Naive B cell (primary cell): Measurements from ENCODE around the gene ATRNL1. TPM values are rescaled to one million over a fixed set of nuclear protein-coding genes. Genes with fewer than 3 reads are reported as not detected.

Source experiments
- ATAC-seq, 2 donors: fragments of 150-1000 bp; cut with Tn5 transposase; 2 replicates each; pipeline ENCODE4 v1.10.0; 2021; ENCODE audit warnings: low read depth in 2 of 2, mild to moderate bottlenecking in 2 of 2, moderate library complexity in 2 of 2
- DNase-seq: peaks from one replicate; pipeline ENCODE4 v3.0.0; 2022
- H3K27ac Mint-ChIP-seq, 6 donors: one replicate each; pipeline ENCODE4 v1.8.0; 2020 to 2022; ENCODE audit warnings: mild to moderate bottlenecking in 6 of 6, mixed read lengths in 6 of 6, moderate library complexity in 5 of 6, inconsistent platforms in 2 of 6
- H3K27me3 Mint-ChIP-seq, 3 donors: one replicate each; pipeline ENCODE4 v1.8.0; 2021 to 2022; ENCODE audit warnings: mixed read lengths in 3 of 3, mild to moderate bottlenecking in 1 of 3
- H3K36me3 Mint-ChIP-seq, 2 donors: one replicate each; pipeline ENCODE4 v1.8.0; 2020 to 2022; ENCODE audit warnings: mixed read lengths in 2 of 2, inconsistent platforms in 1 of 2, mild to moderate bottlenecking in 1 of 2
- H3K4me1 Mint-ChIP-seq, 3 donors: one replicate each; pipeline ENCODE4 v1.8.0; 2020 to 2022; ENCODE audit warnings: mixed read lengths in 3 of 3, inconsistent platforms in 1 of 3, mild to moderate bottlenecking in 1 of 3, moderate library complexity in 1 of 3
- H3K4me3 Mint-ChIP-seq, 8 donors: one replicate each; pipeline ENCODE4 v1.8.0; 2020 to 2022; ENCODE audit warnings: mild to moderate bottlenecking in 8 of 8, mixed read lengths in 8 of 8, moderate library complexity in 8 of 8, inconsistent platforms in 2 of 8
- H3K9me3 Mint-ChIP-seq, 7 donors: one replicate each; pipeline ENCODE4 v1.8.0; 2020 to 2022; ENCODE audit warnings: mixed read lengths in 7 of 7, mild to moderate bottlenecking in 5 of 7, inconsistent platforms in 2 of 7, moderate library complexity in 1 of 7
- polyA plus RNA-seq, 6 donors: library from polyadenylated mRNA; unstranded; fragments of 300-500 nt; fragmentation: Illumina TruSeq; gene quantifications; one replicate each; pipeline ENCODE4 v1.2.3, GENCODE V29; 2021; ENCODE audit warnings: low read depth in 6 of 6

Gene ATRNL1
- polyA plus RNA-seq, 6 donors from 2014 or later: 0.03 to 1.7 (median 0.49) TPM; not detected in 2

DNA sequence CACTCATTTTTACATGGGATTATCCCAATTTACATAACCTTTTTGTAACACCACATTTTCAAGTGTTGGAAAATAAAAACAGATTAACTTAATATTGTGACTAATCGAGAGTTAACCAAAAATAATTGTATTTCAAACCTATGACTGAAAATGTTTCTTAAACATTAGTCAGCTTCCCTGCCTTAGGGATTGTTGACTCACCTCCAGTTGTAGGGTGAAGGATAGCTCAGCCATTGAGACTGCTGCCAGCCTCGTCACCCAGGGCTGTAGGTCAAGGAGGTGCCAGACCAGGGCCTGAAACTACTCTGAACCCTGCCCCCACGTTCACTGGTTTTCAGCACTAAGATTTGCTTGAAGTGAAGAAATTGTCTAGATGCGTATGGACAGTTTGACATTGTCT is 828.6 kb downstream of the ATRNL1 start:
- Mint-ChIP-seq H3K9me3 (peaks cover 0 to 14% (median 2%) of the 10 kb centered on the region in 7 donors), H3K36me3 (no peaks in the 10 kb centered on the region), H3K4me3 (no peak overlapping the region), H3K4me1 (no peaks in the 10 kb centered on the region), H3K27ac (no peak overlapping the region), H3K27me3 (no peaks in the 10 kb centered on the region)
- no peak for DNase-seq
- no peak for ATAC-seq

DNA sequence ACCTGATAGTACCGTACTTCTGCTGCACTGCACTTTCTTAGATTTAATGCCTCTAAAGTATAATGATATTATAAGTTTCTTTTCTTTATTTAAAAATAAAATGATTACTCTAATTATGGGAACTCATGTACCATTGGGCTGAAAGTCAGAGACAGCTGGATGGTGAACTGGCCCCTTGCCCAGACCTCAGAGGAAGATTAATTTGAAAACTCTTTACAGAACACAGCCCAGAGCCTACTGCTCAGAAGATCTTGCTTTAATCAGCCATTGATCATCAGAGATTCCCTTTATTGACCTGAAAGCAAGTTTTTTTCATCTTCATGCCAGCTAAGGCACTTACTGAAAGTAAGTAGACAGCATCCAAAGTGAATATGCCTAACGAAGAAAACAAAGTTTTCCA is 838.1 kb downstream of the ATRNL1 start:
- DNase-seq (no peak), ATAC-seq (no peak)
- Mint-ChIP-seq H3K27ac (no peak overlapping the region), H3K4me3 (no peak overlapping the region), H3K36me3 (no peaks in the 10 kb centered on the region), H3K4me1 (no peaks in the 10 kb centered on the region), H3K27me3 (no peaks in the 10 kb centered on the region), H3K9me3 (peaks cover 0 to 5% (median 0%) of the 10 kb centered on the region in 7 donors)

DNA sequence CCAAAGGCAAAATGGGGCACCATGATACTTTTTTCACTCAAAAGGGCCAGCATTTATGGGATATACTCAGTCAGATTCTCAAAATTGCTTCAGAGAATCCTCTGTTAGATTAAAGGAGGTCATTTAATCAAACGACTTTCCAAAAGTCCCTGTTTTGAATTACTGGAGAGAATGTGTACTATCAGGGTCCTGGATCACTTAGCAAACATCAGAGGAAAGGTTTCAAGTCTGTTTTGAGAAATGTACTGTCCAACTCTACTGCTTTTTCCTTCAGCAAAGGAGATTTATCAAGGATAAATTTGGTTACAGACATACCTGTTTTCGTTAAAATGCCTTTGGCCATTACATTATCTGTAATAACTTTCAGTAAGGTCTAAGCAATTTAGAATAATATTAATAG is 838.9 kb downstream of the ATRNL1 start:
- H3K4me1 Mint-ChIP-seq: no peaks in the 10 kb centered on the region
- no peak overlapping the region for H3K27ac Mint-ChIP-seq
- no peak overlapping the region for H3K4me3 Mint-ChIP-seq
- DNase-seq: no peak
- no peak for ATAC-seq
- no peaks in the 10 kb centered on the region for H3K27me3 Mint-ChIP-seq
- H3K36me3 Mint-ChIP-seq: no peaks in the 10 kb centered on the region
- peaks cover 0 to 4% (median 0%) of the 10 kb centered on the region in 7 donors for H3K9me3 Mint-ChIP-seq

DNA sequence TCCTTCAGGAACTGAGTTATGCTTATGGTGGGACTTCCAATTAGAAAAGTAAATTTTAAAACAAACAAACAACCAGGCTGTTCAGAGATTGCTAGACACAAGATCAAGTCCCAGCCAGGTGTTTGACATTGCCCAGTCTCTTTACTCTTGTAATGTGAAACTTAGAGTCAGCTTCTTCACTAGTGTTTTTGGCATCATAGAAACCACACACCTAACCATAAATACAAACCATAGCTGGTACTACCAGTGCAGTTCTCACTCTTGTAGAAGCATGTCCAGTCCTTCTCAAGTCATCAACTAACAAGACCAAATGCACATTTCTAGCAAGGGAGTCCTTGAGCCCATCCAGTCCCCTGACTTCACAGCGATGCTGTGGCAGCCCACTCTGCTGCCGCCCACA is 839.9 kb downstream of the ATRNL1 start:
- peaks cover 0 to 4% (median 0%) of the 10 kb centered on the region in 7 donors for H3K9me3 Mint-ChIP-seq
- ATAC-seq (no peak), DNase-seq (no peak)
- no peaks in the 10 kb centered on the region for H3K27me3 Mint-ChIP-seq
- no peaks in the 10 kb centered on the region for H3K4me1 Mint-ChIP-seq
- H3K27ac Mint-ChIP-seq: no peak overlapping the region
- no peak overlapping the region for H3K4me3 Mint-ChIP-seq
- no peaks in the 10 kb centered on the region for H3K36me3 Mint-ChIP-seq

DNA sequence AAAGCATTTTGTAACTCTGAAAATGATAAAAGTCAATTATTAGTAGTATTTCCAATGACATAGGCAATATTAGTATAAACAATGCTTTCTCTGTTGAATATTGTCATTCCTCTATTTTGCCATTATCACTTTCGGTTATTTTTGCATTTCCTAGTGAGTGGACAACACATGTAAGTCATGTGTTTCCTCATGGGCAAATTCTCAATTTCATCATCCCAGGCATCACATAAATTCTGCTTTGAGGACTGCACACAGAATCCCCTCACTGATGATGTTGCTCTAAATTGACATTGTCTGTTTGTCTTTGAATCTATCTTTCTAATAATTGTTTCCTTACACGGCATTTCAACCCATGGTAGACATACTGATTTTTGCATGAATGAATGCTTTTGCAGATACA is 842.6 kb downstream of the ATRNL1 start:
- no peak for DNase-seq
- H3K27ac Mint-ChIP-seq: no peak overlapping the region
- H3K27me3 Mint-ChIP-seq: no peaks in the 10 kb centered on the region
- no peaks in the 10 kb centered on the region for H3K4me1 Mint-ChIP-seq
- H3K36me3 Mint-ChIP-seq: no peaks in the 10 kb centered on the region
- no peak overlapping the region for H3K4me3 Mint-ChIP-seq
- ATAC-seq: no peak
- peaks cover 0 to 4% (median 0%) of the 10 kb centered on the region in 7 donors for H3K9me3 Mint-ChIP-seq

DNA sequence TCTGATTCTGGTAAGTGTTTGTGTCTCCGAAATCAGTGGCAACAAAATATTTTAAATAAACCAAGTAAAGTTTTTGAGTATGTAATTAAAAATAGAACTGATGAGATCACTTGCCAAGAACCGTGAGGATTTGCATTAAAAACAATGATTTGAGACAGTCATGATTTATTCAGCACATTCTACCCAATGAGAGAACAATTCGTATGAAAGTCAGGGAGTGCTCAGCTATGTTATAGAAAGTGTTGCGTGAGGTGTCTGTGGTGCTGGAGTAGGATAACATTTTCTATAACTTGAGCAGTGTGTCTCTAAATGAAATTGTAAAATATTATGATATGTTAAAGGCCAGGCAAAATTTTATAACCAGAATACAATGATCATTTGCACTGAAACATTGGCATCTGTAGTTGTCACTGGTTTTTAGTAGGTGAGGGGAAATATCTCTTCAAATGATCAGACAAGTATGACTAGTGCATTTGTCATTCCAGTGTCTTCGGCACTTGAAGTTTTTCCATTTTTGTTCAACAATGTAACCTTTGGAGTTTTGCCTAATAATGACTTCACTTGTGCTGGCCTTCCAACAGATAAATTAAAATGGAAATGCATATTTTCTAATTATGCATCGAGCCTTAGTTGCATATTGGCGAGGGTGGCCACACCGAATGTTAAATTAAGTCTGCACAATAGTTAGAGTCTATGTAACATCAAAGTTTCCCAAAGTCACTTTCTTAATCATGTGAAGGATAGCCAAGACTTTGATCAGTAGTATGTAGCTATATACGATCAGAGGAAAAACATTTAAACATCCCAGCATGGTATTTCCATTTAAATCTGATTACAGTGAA is 844.0 kb downstream of the ATRNL1 start:
- no peak for ATAC-seq
- Mint-ChIP-seq H3K9me3 (peaks cover 0 to 4% (median 0%) of the 10 kb centered on the region in 7 donors), H3K4me3 (no peak overlapping the region), H3K4me1 (no peaks in the 10 kb centered on the region), H3K27me3 (no peaks in the 10 kb centered on the region), H3K27ac (no peak overlapping the region), H3K36me3 (no peaks in the 10 kb centered on the region)
- DNase-seq: no peak

DNA sequence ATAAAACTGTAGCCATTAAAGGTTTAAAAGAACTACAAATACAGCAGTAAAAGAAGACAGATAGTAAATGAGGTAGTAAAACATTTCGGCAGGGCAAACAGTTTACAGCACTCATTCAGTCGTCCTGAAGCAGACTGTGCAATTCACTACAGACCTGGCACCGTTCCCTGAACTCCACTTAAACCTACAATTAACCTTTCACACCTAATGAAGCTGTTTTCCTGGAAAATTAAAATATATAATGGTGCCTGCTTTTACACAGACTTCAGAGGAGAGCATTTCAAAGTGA is 844.5 kb downstream of the ATRNL1 start:
- no peak for DNase-seq
- H3K4me3 Mint-ChIP-seq: no peak overlapping the region
- no peak overlapping the region for H3K27ac Mint-ChIP-seq
- H3K9me3 Mint-ChIP-seq: peaks cover 0 to 4% (median 0%) of the 10 kb centered on the region in 7 donors
- no peaks in the 10 kb centered on the region for H3K36me3 Mint-ChIP-seq
- no peaks in the 10 kb centered on the region for H3K4me1 Mint-ChIP-seq
- H3K27me3 Mint-ChIP-seq: no peaks in the 10 kb centered on the region
- no peak for ATAC-seq

DNA sequence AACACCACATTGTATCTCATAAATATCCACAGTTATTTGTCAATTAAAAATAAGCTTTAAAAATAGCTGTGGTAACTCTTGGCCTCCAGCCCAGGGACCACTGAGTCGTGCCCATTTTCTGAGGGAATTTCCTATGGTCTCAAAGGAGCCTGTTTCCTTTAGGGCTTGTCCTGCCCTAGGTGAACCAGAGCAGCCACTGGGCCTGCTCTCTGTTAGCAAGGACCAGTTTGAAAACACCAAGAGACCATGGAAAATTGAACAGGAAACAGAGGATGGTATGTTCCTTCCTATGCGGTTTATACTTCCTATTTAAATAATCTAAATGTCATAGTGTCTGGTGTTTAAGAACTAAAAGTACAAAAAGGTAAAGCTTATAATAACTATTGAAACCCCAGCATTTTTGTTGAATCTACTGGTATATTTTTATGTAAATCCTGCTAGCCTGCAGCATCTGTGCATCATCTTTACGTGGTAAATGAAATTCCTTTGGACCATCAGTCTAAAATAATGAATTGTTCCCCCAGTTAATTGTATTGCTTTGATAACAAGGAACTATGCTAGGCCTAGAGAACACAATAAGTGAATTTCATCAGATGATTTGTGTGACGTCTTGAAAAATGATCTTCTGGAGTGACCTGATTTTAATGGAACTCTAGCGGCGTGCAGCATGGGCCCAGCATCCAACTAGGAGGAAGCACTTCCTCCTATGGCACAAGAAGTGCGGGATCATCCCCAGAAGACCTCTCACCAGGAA is 846.1 kb downstream of the ATRNL1 start:
- Mint-ChIP-seq H3K27me3 (no peaks in the 10 kb centered on the region), H3K36me3 (no peaks in the 10 kb centered on the region), H3K27ac (no peak overlapping the region), H3K4me3 (no peak overlapping the region), H3K4me1 (no peaks in the 10 kb centered on the region), H3K9me3 (peaks cover 0 to 4% (median 0%) of the 10 kb centered on the region in 7 donors)
- no peak for ATAC-seq
- no peak for DNase-seq

DNA sequence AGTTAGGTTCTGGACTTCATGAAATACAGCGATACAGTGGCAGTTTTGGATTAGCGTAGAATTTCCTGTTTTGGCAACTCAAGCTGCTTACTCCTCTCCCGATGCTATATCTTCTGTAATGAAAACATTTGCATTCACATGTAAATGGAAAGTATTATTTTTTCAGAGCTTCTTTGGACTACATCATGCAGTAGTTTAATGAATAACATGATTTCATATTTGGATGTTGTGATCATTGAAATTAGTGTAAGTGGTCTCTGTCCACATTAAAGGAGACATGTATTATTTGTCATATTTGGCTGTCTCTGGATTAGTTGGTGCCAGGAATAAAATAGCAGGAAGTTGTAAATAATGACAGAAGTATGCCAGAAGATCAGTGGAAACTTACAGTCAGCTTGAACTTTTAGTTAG is 848.2 kb downstream of the ATRNL1 start:
- Mint-ChIP-seq H3K27ac (no peak overlapping the region), H3K4me1 (no peaks in the 10 kb centered on the region), H3K9me3 (peaks cover 0 to 2% (median 0%) of the 10 kb centered on the region in 7 donors), H3K4me3 (no peak overlapping the region), H3K36me3 (no peaks in the 10 kb centered on the region), H3K27me3 (no peaks in the 10 kb centered on the region)
- DNase-seq: no peak
- no peak for ATAC-seq

DNA sequence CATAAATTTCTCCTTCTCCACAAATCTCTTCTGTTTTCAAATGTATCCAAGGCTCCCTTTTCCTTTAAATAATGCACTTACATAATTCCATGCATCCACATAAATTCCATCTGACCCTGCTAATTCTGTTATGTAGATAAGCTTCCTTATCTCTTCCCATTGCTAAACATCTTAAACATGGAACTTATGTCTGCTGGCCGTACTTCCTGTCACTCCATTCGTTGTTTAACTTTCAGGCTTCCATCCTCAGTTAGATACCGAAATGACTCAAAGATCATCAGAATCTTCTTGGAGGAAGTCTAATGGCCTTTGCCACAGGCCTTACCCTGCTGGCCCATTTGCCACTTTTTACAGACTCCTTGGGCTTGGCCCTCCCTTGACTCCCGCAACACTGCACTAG is 848.9 kb downstream of the ATRNL1 start:
- Mint-ChIP-seq H3K36me3 (no peaks in the 10 kb centered on the region), H3K27me3 (no peaks in the 10 kb centered on the region), H3K4me1 (no peaks in the 10 kb centered on the region), H3K27ac (peak overlapping the region in 1 of 6 donors; percentile 12), H3K4me3 (no peak overlapping the region), H3K9me3 (peaks cover 0 to 2% (median 0%) of the 10 kb centered on the region in 7 donors)
- DNase-seq (no peak), ATAC-seq (no peak)

DNA sequence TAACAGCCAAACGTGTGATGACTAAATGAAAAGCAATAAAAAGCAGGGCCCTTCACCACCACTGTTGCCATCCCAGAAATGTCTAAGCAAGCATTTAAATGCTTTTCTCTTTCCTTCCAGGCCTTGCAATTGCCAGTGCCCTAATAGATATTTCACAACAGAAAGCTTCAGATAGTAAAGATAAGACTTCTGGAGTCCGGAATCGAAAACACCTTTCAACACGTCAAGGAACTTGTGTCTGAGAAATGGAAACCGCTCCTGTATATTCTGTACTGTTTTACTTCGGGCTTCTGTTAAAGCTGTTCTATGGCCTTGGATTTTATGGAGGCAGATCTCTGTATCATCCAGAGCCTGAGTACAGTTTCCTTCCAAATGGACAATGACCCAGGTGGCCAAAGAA is 851.4 kb downstream of the ATRNL1 start:
- Mint-ChIP-seq H3K4me1 (no peaks in the 10 kb centered on the region), H3K36me3 (no peaks in the 10 kb centered on the region), H3K27me3 (no peaks in the 10 kb centered on the region), H3K9me3 (peaks cover 0 to 1% (median 0%) of the 10 kb centered on the region in 7 donors), H3K4me3 (no peak overlapping the region), H3K27ac (no peak overlapping the region)
- ATAC-seq (no peak), DNase-seq (no peak)

DNA sequence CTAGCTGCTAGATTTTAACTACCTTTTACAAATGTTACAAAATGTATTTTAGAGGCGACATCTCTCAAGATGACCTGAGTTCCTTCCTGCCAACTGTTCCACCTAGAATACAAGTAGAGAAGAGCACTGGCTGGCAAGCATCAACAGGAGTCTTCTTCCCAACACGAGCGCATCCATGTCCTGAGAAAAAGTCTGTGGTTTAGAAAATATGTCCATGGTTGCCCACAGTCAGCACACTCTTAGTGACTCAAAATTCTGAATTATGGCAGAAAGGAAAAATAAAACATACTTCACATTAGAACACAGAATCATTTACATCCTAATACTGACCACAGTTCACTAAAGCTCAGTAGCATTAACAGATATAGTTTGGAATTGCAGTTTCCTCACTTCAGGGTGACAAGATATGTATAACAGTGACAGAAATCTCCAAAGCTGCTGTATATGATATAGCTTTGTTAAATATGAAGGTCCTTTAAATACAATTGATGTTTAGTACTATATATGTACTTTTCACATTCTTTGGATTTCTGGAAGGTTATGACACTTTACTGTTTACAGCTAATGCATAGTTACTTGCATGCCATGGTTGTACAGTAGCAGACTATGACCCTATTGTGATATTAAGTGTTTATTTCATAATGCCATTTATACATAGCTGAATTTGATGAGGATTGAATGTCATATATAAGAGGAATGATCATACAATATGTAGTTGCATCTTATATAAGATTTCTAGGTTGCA is 852.7 kb downstream of the ATRNL1 start:
- Mint-ChIP-seq H3K4me1 (no peaks in the 10 kb centered on the region), H3K27ac (no peak overlapping the region), H3K27me3 (no peaks in the 10 kb centered on the region), H3K36me3 (no peaks in the 10 kb centered on the region), H3K9me3 (peaks cover 0 to 1% (median 0%) of the 10 kb centered on the region in 7 donors), H3K4me3 (no peak overlapping the region)
- ATAC-seq (no peak), DNase-seq (no peak)

DNA sequence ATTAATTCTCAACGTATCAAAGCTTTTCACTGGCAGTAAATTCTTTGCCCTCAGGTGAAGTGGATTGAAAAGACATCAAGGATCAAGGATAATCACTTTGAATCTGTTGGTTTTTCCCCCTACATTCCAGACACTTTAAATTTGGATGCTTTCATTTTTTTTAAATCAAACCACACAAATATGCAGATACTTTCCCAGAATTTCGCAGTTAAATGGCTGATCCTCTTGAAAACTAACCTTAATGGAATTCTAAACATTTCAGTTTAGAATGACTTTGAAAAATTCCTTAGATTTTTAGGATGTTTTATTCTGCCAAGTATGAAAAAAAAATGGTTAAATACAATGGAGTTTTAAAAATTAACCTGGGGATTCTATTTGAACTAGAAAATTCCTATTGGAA is 853.9 kb downstream of the ATRNL1 start:
- no peaks in the 10 kb centered on the region for H3K4me1 Mint-ChIP-seq
- no peak overlapping the region for H3K27ac Mint-ChIP-seq
- no peak for ATAC-seq
- no peak overlapping the region for H3K4me3 Mint-ChIP-seq
- H3K27me3 Mint-ChIP-seq: no peaks in the 10 kb centered on the region
- DNase-seq: no peak
- H3K36me3 Mint-ChIP-seq: no peaks in the 10 kb centered on the region
- peaks cover 0 to 1% (median 0%) of the 10 kb centered on the region in 7 donors for H3K9me3 Mint-ChIP-seq

DNA sequence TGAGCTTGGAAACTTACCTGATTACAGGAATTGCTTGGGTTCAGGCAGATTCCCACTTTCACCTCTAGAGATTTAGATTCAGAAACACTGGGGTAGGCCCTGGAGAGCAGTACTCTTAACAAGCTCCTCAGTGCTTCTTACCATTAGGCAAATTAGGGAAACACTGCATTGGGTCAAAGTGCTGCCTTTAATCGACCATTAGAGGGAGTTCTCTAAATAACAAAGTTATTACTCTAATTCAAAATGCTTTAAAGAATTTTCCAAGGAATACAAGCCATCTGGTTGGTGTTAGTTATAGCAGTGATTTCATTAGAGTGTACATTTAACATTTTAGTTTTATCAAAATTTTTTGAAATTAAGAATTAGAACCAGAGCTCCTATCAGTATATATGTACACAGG is 855.3 kb downstream of the ATRNL1 start:
- Mint-ChIP-seq H3K4me1 (no peaks in the 10 kb centered on the region), H3K27ac (no peak overlapping the region), H3K4me3 (no peak overlapping the region), H3K36me3 (no peaks in the 10 kb centered on the region), H3K27me3 (no peaks in the 10 kb centered on the region), H3K9me3 (peaks cover 0 to 1% (median 0%) of the 10 kb centered on the region in 7 donors)
- ATAC-seq (no peak), DNase-seq (no peak)
